Measurements from ENCODE around the gene DISP1. TPM values are rescaled to one million over a fixed set of nuclear protein-coding genes. Genes with fewer than 3 reads are reported as not detected.

DISP1 gene, protein sequence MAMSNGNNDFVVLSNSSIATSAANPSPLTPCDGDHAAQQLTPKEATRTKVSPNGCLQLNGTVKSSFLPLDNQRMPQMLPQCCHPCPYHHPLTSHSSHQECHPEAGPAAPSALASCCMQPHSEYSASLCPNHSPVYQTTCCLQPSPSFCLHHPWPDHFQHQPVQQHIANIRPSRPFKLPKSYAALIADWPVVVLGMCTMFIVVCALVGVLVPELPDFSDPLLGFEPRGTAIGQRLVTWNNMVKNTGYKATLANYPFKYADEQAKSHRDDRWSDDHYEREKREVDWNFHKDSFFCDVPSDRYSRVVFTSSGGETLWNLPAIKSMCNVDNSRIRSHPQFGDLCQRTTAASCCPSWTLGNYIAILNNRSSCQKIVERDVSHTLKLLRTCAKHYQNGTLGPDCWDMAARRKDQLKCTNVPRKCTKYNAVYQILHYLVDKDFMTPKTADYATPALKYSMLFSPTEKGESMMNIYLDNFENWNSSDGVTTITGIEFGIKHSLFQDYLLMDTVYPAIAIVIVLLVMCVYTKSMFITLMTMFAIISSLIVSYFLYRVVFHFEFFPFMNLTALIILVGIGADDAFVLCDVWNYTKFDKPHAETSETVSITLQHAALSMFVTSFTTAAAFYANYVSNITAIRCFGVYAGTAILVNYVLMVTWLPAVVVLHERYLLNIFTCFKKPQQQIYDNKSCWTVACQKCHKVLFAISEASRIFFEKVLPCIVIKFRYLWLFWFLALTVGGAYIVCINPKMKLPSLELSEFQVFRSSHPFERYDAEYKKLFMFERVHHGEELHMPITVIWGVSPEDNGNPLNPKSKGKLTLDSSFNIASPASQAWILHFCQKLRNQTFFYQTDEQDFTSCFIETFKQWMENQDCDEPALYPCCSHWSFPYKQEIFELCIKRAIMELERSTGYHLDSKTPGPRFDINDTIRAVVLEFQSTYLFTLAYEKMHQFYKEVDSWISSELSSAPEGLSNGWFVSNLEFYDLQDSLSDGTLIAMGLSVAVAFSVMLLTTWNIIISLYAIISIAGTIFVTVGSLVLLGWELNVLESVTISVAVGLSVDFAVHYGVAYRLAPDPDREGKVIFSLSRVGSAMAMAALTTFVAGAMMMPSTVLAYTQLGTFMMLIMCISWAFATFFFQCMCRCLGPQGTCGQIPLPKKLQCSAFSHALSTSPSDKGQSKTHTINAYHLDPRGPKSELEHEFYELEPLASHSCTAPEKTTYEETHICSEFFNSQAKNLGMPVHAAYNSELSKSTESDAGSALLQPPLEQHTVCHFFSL (N-terminal part only)
- total RNA-seq, result 0.81 and 2.1 TPM in 2 replicates

DNA sequence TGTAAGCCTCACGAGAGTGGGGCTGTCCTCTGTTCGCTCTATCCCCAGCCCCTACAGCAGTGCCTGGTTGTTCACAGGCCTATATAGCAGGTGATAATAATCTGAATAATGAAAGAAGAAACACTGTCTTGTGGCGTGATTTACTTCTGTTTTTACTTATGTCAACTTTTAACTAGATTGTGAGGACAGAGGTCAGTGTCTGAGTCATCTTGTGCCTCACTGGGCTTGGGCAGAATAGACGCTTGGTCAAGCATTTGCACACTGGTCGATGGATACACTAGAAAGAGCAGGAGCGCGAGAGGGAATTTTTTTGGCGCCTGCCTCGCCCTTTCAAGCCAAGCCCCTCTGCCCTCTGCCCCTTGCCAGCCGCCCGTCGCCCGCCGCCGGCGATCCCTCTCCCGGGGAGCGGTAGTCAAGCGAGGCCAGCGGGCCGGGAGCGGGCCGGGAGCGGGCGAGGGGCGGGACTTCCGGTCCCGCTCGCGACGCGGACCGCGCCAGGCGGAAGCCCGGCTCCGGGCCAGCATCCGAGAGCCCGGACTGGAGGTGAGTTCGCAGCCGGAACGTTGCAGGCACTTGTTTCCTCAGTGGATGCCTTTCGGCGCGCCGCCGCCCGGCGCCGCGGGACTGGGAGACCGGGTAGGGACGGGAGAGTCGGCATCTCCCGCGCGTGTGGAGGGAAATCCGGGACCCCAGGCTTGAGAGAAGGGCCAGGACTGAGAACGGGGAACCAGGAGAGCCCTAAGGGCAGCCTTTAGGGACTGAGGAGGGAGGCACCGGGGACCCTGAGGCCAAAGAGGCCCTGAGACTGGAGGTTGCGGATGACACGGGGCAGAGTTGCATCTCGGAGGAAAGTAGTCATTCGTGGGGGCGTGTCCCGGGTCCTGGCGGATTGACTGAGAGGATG lies at the start of gene DISP1:
Gene DISP1, plus strand, starts transcription at position 504 of the 904 bp plus-strand sequence. CDS start 127,785 bp downstream, outside the sequence.

Other genes starting within 250 kb of the DISP1 start
- gene TAF1A, start 225.1 kb upstream of the DISP1 start, total RNA-seq, result 2.9 and 3.9 TPM in 2 replicates
- 18.6 and 45.3 TPM in 2 replicates for gene MIA3, start 196.9 kb upstream of the DISP1 start, total RNA-seq
- 38.7 and 65.8 TPM in 2 replicates for gene AIDA, start 102.5 kb upstream of the DISP1 start, total RNA-seq
- gene BROX, start 102.5 kb upstream of the DISP1 start, total RNA-seq, result 23.8 and 29.6 TPM in 2 replicates
- gene FAM177B, start 77.8 kb upstream of the DISP1 start, total RNA-seq, result not detected in 2 replicates

All from bladder microvascular endothelial cell (primary cell).